HepG2 (cell line): Measurements from ENCODE around the gene NUDT22. TPM values are rescaled to one million over a fixed set of nuclear protein-coding genes. Genes with fewer than 3 reads are reported as not detected.

Experiments
- BORCS8-MEF2B ChIP-seq: sonication (generic); formaldehyde crosslinking; IDR thresholded peaks from 2 replicates; pipeline ENCODE4 v1.8.0; 2022; ENCODE audit warnings: mild to moderate bottlenecking, missing genetic modification reagents
- CENPX ChIP-seq: sonication (generic); formaldehyde crosslinking; IDR thresholded peaks from 2 replicates; pipeline ENCODE4 v1.9.0; 2021; ENCODE audit warnings: mild to moderate bottlenecking, missing genetic modification reagents, moderate library complexity
- HDAC2 ChIP-seq: sonication (generic); formaldehyde crosslinking; IDR thresholded peaks from 2 replicates; pipeline ENCODE4 v1.4.0; 2020; ENCODE audit warnings: missing genetic modification reagents
- HOXA9 ChIP-seq: sonication (generic); formaldehyde crosslinking; IDR thresholded peaks from 2 replicates; pipeline ENCODE4 v1.8.1; 2022; ENCODE audit warnings: missing genetic modification reagents, mild to moderate bottlenecking, moderate library complexity, borderline replicate concordance
- KMT2B ChIP-seq: IDR thresholded peaks from 2 replicates; pipeline ENCODE4 v1.6.1; 2016; ENCODE audit warnings: missing genetic modification reagents, missing compliant biosample characterization
- NFRKB ChIP-seq: fragments of 450-650 bp; IDR thresholded peaks from 2 replicates; pipeline ENCODE4 v1.6.1; 2017
- RBAK ChIP-seq: sonication (generic); formaldehyde crosslinking; IDR thresholded peaks from 2 replicates; pipeline ENCODE4 v1.5.1; 2020; ENCODE audit warnings: mild to moderate bottlenecking, missing genetic modification reagents
- RFX3 ChIP-seq: IDR thresholded peaks from 2 replicates; pipeline ENCODE4 v1.6.1; 2016; ENCODE audit warnings: missing biosample characterization, missing genetic modification reagents
- SAFB2 ChIP-seq: sonication (generic); formaldehyde crosslinking; IDR thresholded peaks from 2 replicates; pipeline ENCODE4 v1.5.1; 2020; ENCODE audit warnings: missing genetic modification reagents, low read depth, mild to moderate bottlenecking, borderline replicate concordance
- SMAD9 ChIP-seq: sonication (generic); formaldehyde crosslinking; IDR thresholded peaks from 2 replicates; pipeline ENCODE4 v1.5.1; 2020; ENCODE audit warnings: mild to moderate bottlenecking, missing genetic modification reagents
- TAF1 ChIP-seq: sonication (generic); formaldehyde crosslinking; IDR thresholded peaks from 2 replicates; pipeline ENCODE4 v1.4.0; 2020; ENCODE audit warnings: missing genetic modification reagents
- TBP ChIP-seq: sonication (generic); formaldehyde crosslinking; IDR thresholded peaks from 2 replicates; pipeline ENCODE4 v1.5.0; 2020; ENCODE audit warnings: missing genetic modification reagents
- TEAD3 ChIP-seq: optimal IDR thresholded peaks from 2 replicates; pipeline ENCODE3; 2016; ENCODE audit warnings: borderline replicate concordance
- TFDP1 ChIP-seq: IDR thresholded peaks from 2 replicates; pipeline ENCODE4 v1.6.1; 2016; ENCODE audit warnings: missing compliant biosample characterization, missing genetic modification reagents, borderline replicate concordance
- TFE3 ChIP-seq: IDR thresholded peaks from 2 replicates; pipeline ENCODE4 v1.6.1; 2016
- ZFP62 ChIP-seq: sonication (generic); formaldehyde crosslinking; IDR thresholded peaks from 2 replicates; pipeline ENCODE4 v1.4.0; 2020; ENCODE audit warnings: missing genetic modification reagents
- ZNF17 ChIP-seq: sonication (generic); formaldehyde crosslinking; IDR thresholded peaks from 2 replicates; pipeline ENCODE4 v1.5.0; 2020; ENCODE audit warnings: mild to moderate bottlenecking, missing genetic modification reagents
- ZNF329 ChIP-seq: sonication (generic); formaldehyde crosslinking; IDR thresholded peaks from 2 replicates; pipeline ENCODE4 v1.9.0; 2021; ENCODE audit warnings: low read depth, mild to moderate bottlenecking, missing genetic modification reagents
- ZNF672 ChIP-seq: sonication (generic); formaldehyde crosslinking; IDR thresholded peaks from 2 replicates; pipeline ENCODE4 v1.8.1; 2022; ENCODE audit warnings: missing genetic modification reagents
- ZNF709 ChIP-seq: sonication (generic); formaldehyde crosslinking; IDR thresholded peaks from 2 replicates; pipeline ENCODE4 v1.5.0; 2020; ENCODE audit warnings: mild to moderate bottlenecking, missing genetic modification reagents
- ZNF740 ChIP-seq: sonication (generic); formaldehyde crosslinking; IDR thresholded peaks from 2 replicates; pipeline ENCODE4 v1.4.0; 2020; ENCODE audit warnings: missing genetic modification reagents
- ZNF776 ChIP-seq: sonication (generic); formaldehyde crosslinking; IDR thresholded peaks from 2 replicates; pipeline ENCODE4 v1.4.0; 2020; ENCODE audit warnings: mild to moderate bottlenecking, missing genetic modification reagents
- ZNF782 ChIP-seq: sonication (generic); formaldehyde crosslinking; IDR thresholded peaks from 2 replicates; pipeline ENCODE4 v1.4.0; 2020; ENCODE audit warnings: missing genetic modification reagents, mild to moderate bottlenecking, borderline replicate concordance
- ZSCAN25 ChIP-seq: sonication (generic); formaldehyde crosslinking; IDR thresholded peaks from 2 replicates; pipeline ENCODE4 v1.8.0; 2022; ENCODE audit warnings: mild to moderate bottlenecking, missing genetic modification reagents
- polyA plus RNA-seq, 8 experiments: library from polyadenylated mRNA; depleted of rRNA in 3 of 8; stranded (reverse) in 7 of 8; unstranded in 1 of 8; fragments of >200 nt; fragmentation: Illumina TruSeq in 4 of 8; extraction: Trizol in 4 of 8; gene quantifications; 2 replicates each; pipeline versions ENCODE4 v1.2.1 to v1.2.3, GENCODE V29; 2011 to 2016; ENCODE audit warnings: low read depth in 4 of 8, missing spikeins in 1 of 8, mixed read lengths in 1 of 8; ENCODE audit not compliant: insufficient read depth in 1 of 8
- total RNA-seq, 5 experiments: library from RNA; depleted of rRNA; stranded (reverse); fragments of >200 nt; fragmentation: Illumina TruSeq; extraction: Trizol; gene quantifications; 2 replicates each; pipeline ENCODE4 v1.2.3, GENCODE V29; 2016; ENCODE audit warnings: low read depth in 1 of 5
- TF ChIP-seq, protein P1 (sequence below): sonication (generic); formaldehyde crosslinking; IDR thresholded peaks from 2 replicates; pipeline ENCODE4 v1.4.0; 2020; ENCODE audit warnings: mild to moderate bottlenecking, missing genetic modification reagents
- TF ChIP-seq, protein P2 (sequence below): IDR thresholded peaks from 2 replicates; pipeline ENCODE4 v1.6.1; 2012; ENCODE audit warnings: inconsistent platforms
- TF ChIP-seq, protein P3 (sequence below): sonication (generic); formaldehyde crosslinking; IDR thresholded peaks from 2 replicates; pipeline ENCODE4 v1.4.0; 2020; ENCODE audit warnings: missing genetic modification reagents

The NUDT22 gene
- total and polyA plus RNA-seq, 2 of the 13 experiments (the other 11 are each of a cell fraction or from before 2014, with no cell fraction given), result 33.5 to 39.8 TPM

DNA sequence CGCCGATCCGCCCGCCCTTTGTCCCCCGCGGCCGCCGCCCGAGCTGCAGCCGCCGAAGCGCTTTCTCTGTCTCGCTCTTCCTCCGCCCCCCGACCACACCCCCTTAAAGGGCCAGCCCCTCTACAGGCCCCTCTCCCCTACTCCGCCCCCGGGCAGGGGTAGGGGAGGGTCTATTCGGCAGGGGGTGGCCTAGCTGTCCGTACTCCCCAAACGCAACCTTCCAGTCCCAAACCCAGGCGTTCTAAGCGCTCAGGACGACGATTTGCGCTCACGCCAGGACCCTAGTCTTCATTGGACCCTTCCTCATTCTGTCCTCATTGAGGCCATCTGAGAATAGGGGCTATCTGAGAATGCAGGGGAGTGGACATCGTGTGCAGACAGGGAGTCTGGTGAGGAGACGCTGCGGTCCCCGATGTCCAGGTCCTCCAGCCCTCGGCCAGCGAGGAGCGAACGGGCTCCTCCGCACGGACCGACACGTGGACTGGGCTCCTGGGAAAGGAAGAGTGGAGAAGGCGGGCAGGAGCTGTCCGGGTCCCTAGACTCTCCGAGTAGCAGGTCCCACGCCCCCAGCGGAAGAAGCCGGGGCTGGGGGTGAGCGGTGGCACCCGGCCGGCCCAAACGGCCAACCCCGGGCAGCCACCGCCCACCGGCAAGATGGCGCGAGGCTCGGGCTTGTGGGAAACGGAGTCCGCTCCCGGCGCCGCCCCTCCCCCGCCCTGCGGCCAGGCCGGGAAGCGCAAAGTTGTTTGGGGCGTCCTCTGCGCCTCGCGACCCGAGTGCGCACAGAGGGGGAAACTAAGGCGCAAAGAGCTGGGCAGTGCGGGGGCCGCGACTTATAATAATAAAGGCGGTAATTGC lies 21.0 kb downstream of the NUDT22 start, which contains the start of gene PPP1R14B (continued):
- TF ChIP-seq, protein P1, sequence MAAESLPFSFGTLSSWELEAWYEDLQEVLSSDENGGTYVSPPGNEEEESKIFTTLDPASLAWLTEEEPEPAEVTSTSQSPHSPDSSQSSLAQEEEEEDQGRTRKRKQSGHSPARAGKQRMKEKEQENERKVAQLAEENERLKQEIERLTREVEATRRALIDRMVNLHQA (CRISPR knock-in tag), result no peak
- TF ChIP-seq RFX3 (CRISPR knock-in tag) (no peak), ZNF329 (no peak), ZFP62 (CRISPR knock-in tag) (no peak), ZNF776 (CRISPR knock-in tag) (no peak), TAF1 (CRISPR knock-in tag) (peak; percentile 77), SMAD9 (CRISPR knock-in tag) (no peak; the same call in 1 of the 2 replicates), RBAK (CRISPR knock-in tag) (no peak), BORCS8-MEF2B (CRISPR knock-in tag) (no peak; the same call in 1 of the 2 replicates), HOXA9 (CRISPR knock-in tag) (peak; percentile 48; the same call in 1 of the 2 replicates), ZNF782 (CRISPR knock-in tag) (no peak), ZNF740 (CRISPR knock-in tag) (no peak), TEAD3 (CRISPR knock-in tag) (no peak), HDAC2 (CRISPR knock-in tag) (peak; percentile 59; the same call in 1 of the 2 replicates), ZNF17 (CRISPR knock-in tag) (no peak), ZSCAN25 (CRISPR knock-in tag) (peak; percentile 77), ZNF672 (no peak), SAFB2 (peak; percentile 71; the same call in 1 of the 2 replicates), NFRKB (no peak), TFE3 (CRISPR knock-in tag) (no peak; the same call in 1 of the 2 replicates), TFDP1 (CRISPR knock-in tag) (no peak; the same call in 1 of the 2 replicates), CENPX (CRISPR knock-in tag) (no peak), KMT2B (no peak), ZNF709 (peak; percentile 29; the same call in 1 of the 2 replicates), TBP (CRISPR knock-in tag) (no peak)
- TF ChIP-seq, protein P2, sequence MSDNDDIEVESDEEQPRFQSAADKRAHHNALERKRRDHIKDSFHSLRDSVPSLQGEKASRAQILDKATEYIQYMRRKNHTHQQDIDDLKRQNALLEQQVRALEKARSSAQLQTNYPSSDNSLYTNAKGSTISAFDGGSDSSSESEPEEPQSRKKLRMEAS, result peak; percentile 80
- TF ChIP-seq, protein P3, sequence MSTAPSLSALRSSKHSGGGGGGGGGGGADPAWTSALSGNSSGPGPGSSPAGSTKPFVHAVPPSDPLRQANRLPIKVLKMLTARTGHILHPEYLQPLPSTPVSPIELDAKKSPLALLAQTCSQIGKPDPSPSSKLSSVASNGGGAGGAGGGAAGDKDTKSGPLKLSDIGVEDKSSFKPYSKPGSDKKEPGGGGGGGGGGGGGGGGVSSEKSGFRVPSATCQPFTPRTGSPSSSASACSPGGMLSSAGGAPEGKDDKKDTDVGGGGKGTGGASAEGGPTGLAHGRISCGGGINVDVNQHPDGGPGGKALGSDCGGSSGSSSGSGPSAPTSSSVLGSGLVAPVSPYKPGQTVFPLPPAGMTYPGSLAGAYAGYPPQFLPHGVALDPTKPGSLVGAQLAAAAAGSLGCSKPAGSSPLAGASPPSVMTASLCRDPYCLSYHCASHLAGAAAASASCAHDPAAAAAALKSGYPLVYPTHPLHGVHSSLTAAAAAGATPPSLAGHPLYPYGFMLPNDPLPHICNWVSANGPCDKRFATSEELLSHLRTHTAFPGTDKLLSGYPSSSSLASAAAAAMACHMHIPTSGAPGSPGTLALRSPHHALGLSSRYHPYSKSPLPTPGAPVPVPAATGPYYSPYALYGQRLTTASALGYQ (CRISPR knock-in tag), result no peak
